GM23338 (cell line): Measurements from ENCODE around the gene APBA2.

Source experiments
- CREB1 ChIP-seq: fragments of 250-450 bp; sonication (Bioruptor Pico); IDR thresholded peaks from 2 replicates; pipeline ENCODE4 v1.5.0; 2020; ENCODE audit warnings: low read depth, mild to moderate bottlenecking, moderate library complexity
- CTCF ChIP-seq, 2 experiments: fragments of 200-600 bp in 1 of 2; sonication (generic) in 1 of 2; conservative IDR thresholded peaks; 2 replicates each; pipeline versions ENCODE4 v1.5.1 to v1.6.1; 2016 to 2017; ENCODE audit warnings: antibody characterized with exemption in 2 of 2, low read depth in 2 of 2, mild to moderate bottlenecking in 2 of 2, moderate library complexity in 1 of 2
- EZH2 ChIP-seq: fragments of 200-600 bp; sonication (generic); IDR thresholded peaks from one replicate; pipeline ENCODE4 v1.8.0; 2017; ENCODE audit warnings: antibody characterized with exemption, mild to moderate bottlenecking, low read depth; ENCODE audit not compliant: unreplicated experiment
- EZH2phosphoT487 ChIP-seq: fragments of 200-600 bp; sonication (generic); IDR thresholded peaks from one replicate; pipeline ENCODE4 v1.8.1; 2018; ENCODE audit warnings: antibody characterized with exemption; ENCODE audit not compliant: unreplicated experiment
- POLR2AphosphoS5 ChIP-seq: IDR thresholded peaks from 2 replicates; pipeline ENCODE4 v1.6.1; 2016; ENCODE audit warnings: antibody characterized with exemption, low read depth
- REST ChIP-seq: IDR thresholded peaks from one replicate; pipeline ENCODE4 v1.6.1; 2018; ENCODE audit warnings: antibody characterized with exemption; ENCODE audit not compliant: unreplicated experiment
- STAT1 ChIP-seq: IDR thresholded peaks from one replicate; pipeline ENCODE4 v1.6.1; 2016; ENCODE audit warnings: antibody characterized with exemption; ENCODE audit not compliant: unreplicated experiment
- ZNF114 ChIP-seq: fragments of 250-450 bp; sonication (Bioruptor Pico); IDR thresholded peaks from 2 replicates; pipeline ENCODE4 v1.5.0; 2020; ENCODE audit warnings: mild to moderate bottlenecking, moderate library complexity
- ZNF331 ChIP-seq: fragments of 250-450 bp; sonication (Bioruptor Pico); IDR thresholded peaks from 2 replicates; pipeline ENCODE4 v1.5.0; 2020; ENCODE audit warnings: low read depth, mild to moderate bottlenecking, moderate library complexity

- TF ChIP-seq POLR2AphosphoS5, result no peak
- TF ChIP-seq CTCF (conservative IDR thresholded peaks at IDR 0.05; ENCODE audit: low read depth in 2 of 2), result peak; percentile 39 to 54; a peak in 2 of 4 replicates
- TF ChIP-seq STAT1, result no peak
- no peak for TF ChIP-seq CREB1
- no peak for TF ChIP-seq REST
- no peak for TF ChIP-seq ZNF114
- no peak for TF ChIP-seq EZH2
- TF ChIP-seq EZH2phosphoT487, result no peak
- TF ChIP-seq ZNF331 (CRISPR knock-in tag), result no peak
Measured at GRCh38 chr15:29126821-29127461, 241.2 kb downstream of the APBA2 start.
